Mesendoderm (in vitro differentiated cells): ENCODE measurements around the gene NACAD.

Experiments
- DNase-seq: peaks from one replicate; pipeline ENCODE4 v3.0.0; 2013
- H2AK5ac ChIP-seq: 2 replicates; pipeline ENCODE4 v1.6.1; 2013; ENCODE audit warnings: low read length, inconsistent platforms
- H2BK120ac ChIP-seq: 2 replicates; pipeline ENCODE4 v1.6.1; 2013; ENCODE audit warnings: low read depth, mild to moderate bottlenecking, low read length, moderate library complexity, mixed read lengths
- H2BK15ac ChIP-seq: replicated peaks from 2 replicates; pipeline ENCODE4 v1.6.1; 2013; ENCODE audit warnings: low read depth, mild to moderate bottlenecking, moderate library complexity
- H2BK5ac ChIP-seq: 2 replicates; pipeline ENCODE4 v1.6.1; 2013; ENCODE audit warnings: low read length, inconsistent platforms
- H3K18ac ChIP-seq: 2 replicates; pipeline ENCODE4 v1.6.1; 2013; ENCODE audit warnings: mild to moderate bottlenecking, low read length, mixed read lengths
- H3K23ac ChIP-seq: one replicate; pipeline ENCODE4 v1.6.1; 2013; ENCODE audit warnings: low read length
- H3K27ac ChIP-seq: 2 replicates; pipeline ENCODE4 v1.5.1; 2013; ENCODE audit warnings: low read depth, mild to moderate bottlenecking, inconsistent platforms, low read length, moderate library complexity
- H3K27me3 ChIP-seq: 2 replicates; pipeline ENCODE4 v1.6.1; 2013; ENCODE audit warnings: low read length, control low read depth, mild to moderate bottlenecking, inconsistent platforms; ENCODE audit not compliant: insufficient read depth, poor library complexity
- H3K36me3 ChIP-seq: 2 replicates; pipeline ENCODE4 v1.6.1; 2013; ENCODE audit warnings: low read length, inconsistent platforms; ENCODE audit not compliant: control insufficient read depth, insufficient read depth
- H3K4ac ChIP-seq: one replicate; pipeline ENCODE4 v1.6.1; 2013; ENCODE audit warnings: low read depth, mild to moderate bottlenecking, low read length, moderate library complexity
- H3K4me1 ChIP-seq: 2 replicates; pipeline ENCODE4 v1.6.1; 2013; ENCODE audit warnings: low read depth, low read length, inconsistent platforms; ENCODE audit not compliant: control insufficient read depth
- H3K4me2 ChIP-seq: 2 replicates; pipeline ENCODE4 v1.6.1; 2013; ENCODE audit warnings: low read length
- H3K4me3 ChIP-seq: 2 replicates; pipeline ENCODE4 v1.5.1; 2013; ENCODE audit warnings: mild to moderate bottlenecking, low read length
- H3K56ac ChIP-seq: one replicate; pipeline ENCODE4 v1.6.1; 2013; ENCODE audit warnings: low read length
- H3K79me1 ChIP-seq: 2 replicates; pipeline ENCODE4 v1.6.1; 2013; ENCODE audit warnings: low read length, inconsistent platforms
- H3K79me2 ChIP-seq: 2 replicates; pipeline ENCODE4 v1.6.1; 2013; ENCODE audit warnings: mild to moderate bottlenecking, low read length; ENCODE audit not compliant: control insufficient read depth, insufficient read depth
- H3K9ac ChIP-seq: 2 replicates; pipeline ENCODE4 v1.6.1; 2013; ENCODE audit warnings: low read length, inconsistent platforms
- H4K5ac ChIP-seq: one replicate; pipeline ENCODE4 v1.6.1; 2013; ENCODE audit warnings: low read length
- H4K8ac ChIP-seq: one replicate; pipeline ENCODE4 v1.6.1; 2013; ENCODE audit warnings: low read depth, mild to moderate bottlenecking, control low read depth, low read length, moderate library complexity
- WGBS: extraction: QIAGEN DNeasy Blood & Tissue Kit; methylation state at CpG from one replicate; pipeline ENCODE4 v1.1.7; 2013; ENCODE audit warnings: low lambda C conversion rate, missing lambda C conversion rate; ENCODE audit not compliant: insufficient coverage; ENCODE audit errors: extremely low coverage; 5-methylcytosine and 5-hydroxymethylcytosine counted together

The NACAD gene

GRCh38 chr7:45067582-45067981 is 21.2 kb downstream of the NACAD start:
- H3K56ac ChIP-seq: no peak overlapping the region
- H3K79me1 ChIP-seq: no peaks in the 10 kb centered on the region
- no peak for DNase-seq
- H3K36me3 ChIP-seq: peaks cover 3% of the 10 kb centered on the region
- H3K27me3 ChIP-seq: no peaks in the 10 kb centered on the region
- H2AK5ac ChIP-seq: no peak overlapping the region
- no peak overlapping the region for H3K4me3 ChIP-seq
- H3K4me2 ChIP-seq: no peak overlapping the region
- H3K18ac ChIP-seq: no peak overlapping the region
- no peak overlapping the region for H3K23ac ChIP-seq
- H3K4me1 ChIP-seq: no peaks in the 10 kb centered on the region
- H2BK15ac ChIP-seq: no peak overlapping the region
- no peak overlapping the region for H3K27ac ChIP-seq
- no peak overlapping the region for H2BK120ac ChIP-seq
- H2BK5ac ChIP-seq: no peak overlapping the region
- no peak overlapping the region for H4K5ac ChIP-seq
- no peak overlapping the region for H4K8ac ChIP-seq
- H3K9ac ChIP-seq: no peak overlapping the region
- H3K79me2 ChIP-seq: no peaks in the 10 kb centered on the region
- no peak overlapping the region for H3K4ac ChIP-seq
- WGBS: no CpG with 5 or more reads among the region's 3 CpGs

- no peak overlapping the region for H2AK5ac ChIP-seq
- no peaks in the 10 kb centered on the region for H3K27me3 ChIP-seq
- no peaks in the 10 kb centered on the region for H3K79me2 ChIP-seq
- H3K23ac ChIP-seq: no peak overlapping the region
- no peak overlapping the region for H4K5ac ChIP-seq
- H2BK120ac ChIP-seq: no peak overlapping the region
- no peak overlapping the region for H3K9ac ChIP-seq
- WGBS: no CpG with 5 or more reads among the region's 7 CpGs
- no peak overlapping the region for H3K18ac ChIP-seq
- H3K4me2 ChIP-seq: no peak overlapping the region
- no peak overlapping the region for H2BK5ac ChIP-seq
- no peak overlapping the region for H2BK15ac ChIP-seq
- DNase-seq: no peak
- H3K4me3 ChIP-seq: no peak overlapping the region
- H3K4ac ChIP-seq: no peak overlapping the region
- H4K8ac ChIP-seq: no peak overlapping the region
- H3K56ac ChIP-seq: no peak overlapping the region
- H3K36me3 ChIP-seq: peaks cover 3% of the 10 kb centered on the region
- no peak overlapping the region for H3K27ac ChIP-seq
- H3K79me1 ChIP-seq: peaks cover 2% of the 10 kb centered on the region
- no peaks in the 10 kb centered on the region for H3K4me1 ChIP-seq
Observed at GRCh38 chr7:45066409-45066808, 22.4 kb downstream of the NACAD start.

- peaks cover 1% of the 10 kb centered on the region for H3K36me3 ChIP-seq
- H3K9ac ChIP-seq: no peak overlapping the region
Observed at GRCh38 chr7:45065031-45065995, 23.5 kb downstream of the NACAD start.

GRCh38 chr7:45064047-45064725 is 24.6 kb downstream of the NACAD start:
- no peak overlapping the region for H3K56ac ChIP-seq
- no peak overlapping the region for H3K4me2 ChIP-seq
- H3K4me3 ChIP-seq: no peak overlapping the region
- WGBS: no CpG with 5 or more reads among the region's 16 CpGs
- no peaks in the 10 kb centered on the region for H3K79me2 ChIP-seq
- no peak overlapping the region for H2AK5ac ChIP-seq
- no peak overlapping the region for H3K4ac ChIP-seq
- no peak overlapping the region for H3K27ac ChIP-seq
- no peak overlapping the region for H2BK120ac ChIP-seq
- peaks cover 1% of the 10 kb centered on the region for H3K36me3 ChIP-seq
- H3K4me1 ChIP-seq: no peaks in the 10 kb centered on the region
- H3K18ac ChIP-seq: no peak overlapping the region
- no peak overlapping the region for H4K5ac ChIP-seq
- no peak overlapping the region for H3K23ac ChIP-seq
- no peak overlapping the region for H2BK5ac ChIP-seq
- no peak overlapping the region for H3K9ac ChIP-seq
- H2BK15ac ChIP-seq: no peak overlapping the region
- no peaks in the 10 kb centered on the region for H3K27me3 ChIP-seq
- no peak for DNase-seq
- peaks cover 4% of the 10 kb centered on the region for H3K79me1 ChIP-seq
- no peak overlapping the region for H4K8ac ChIP-seq

More at GRCh38 chr7:45065031-45065995, 23.5 kb downstream of the NACAD start:
- Histone ChIP-seq H3K27me3 (no peaks in the 10 kb centered on the region), H2AK5ac (no peak overlapping the region), H3K79me2 (no peaks in the 10 kb centered on the region), H3K4ac (no peak overlapping the region), H3K4me2 (no peak overlapping the region), H2BK15ac (no peak overlapping the region), H2BK5ac (no peak overlapping the region), H3K27ac (no peak overlapping the region), H3K4me1 (no peaks in the 10 kb centered on the region), H2BK120ac (no peak overlapping the region), H3K56ac (no peak overlapping the region), H3K79me1 (peaks cover 4% of the 10 kb centered on the region), H3K18ac (no peak overlapping the region), H4K8ac (no peak overlapping the region), H4K5ac (no peak overlapping the region), H3K23ac (no peak overlapping the region), H3K4me3 (no peak overlapping the region)
- no CpG with 5 or more reads among the region's 12 CpGs for WGBS
- no peak for DNase-seq

- Histone ChIP-seq H3K27me3 (no peaks in the 10 kb centered on the region), H3K18ac (no peak overlapping the region), H3K4ac (no peak overlapping the region), H3K36me3 (peaks cover 1% of the 10 kb centered on the region), H2BK5ac (no peak overlapping the region), H3K23ac (no peak overlapping the region), H3K9ac (no peak overlapping the region), H3K4me3 (no peak overlapping the region), H2BK120ac (no peak overlapping the region), H2BK15ac (no peak overlapping the region), H3K79me1 (peaks cover 4% of the 10 kb centered on the region), H3K27ac (no peak overlapping the region), H4K5ac (no peak overlapping the region), H2AK5ac (no peak overlapping the region), H3K56ac (no peak overlapping the region), H4K8ac (no peak overlapping the region), H3K79me2 (no peaks in the 10 kb centered on the region), H3K4me1 (no peaks in the 10 kb centered on the region), H3K4me2 (no peak overlapping the region)
- DNase-seq: no peak
- WGBS: no CpG with 5 or more reads among the region's 1 CpG
Observed at GRCh38 chr7:45061806-45062425, 26.9 kb downstream of the NACAD start.
